Measurements from ENCODE around the gene ACTR1B. TPM values are rescaled to one million over a fixed set of nuclear protein-coding genes. Genes with fewer than 3 reads are reported as not detected.

The ACTR1B gene
- total RNA-seq, 1 experiment from 2014 or later: 33.8 TPM

GRCh38 chr2:97703741-97704140 is 39.9 kb upstream of the ACTR1B start:
- no peak overlapping the region for H3K4me3 Mint-ChIP-seq

More at GRCh38 chr2:97703741-97704140, 39.9 kb upstream of the ACTR1B start:
- Mint-ChIP-seq H3K36me3 (ENCODE audit: insufficient read depth in 1 of 3, low read depth in 3 of 3) (no peaks in the 10 kb centered on the region), H3K9me3 (no peaks in the 10 kb centered on the region; a peak in 1 of 5 replicates), H3K27me3 (ENCODE audit: low read depth) (peaks cover 6% of the 10 kb centered on the region), H3K27ac (no peak overlapping the region), H3K4me1 (peaks cover 3 to 7% of the 10 kb centered on the region in 2 experiments)
- H4K5ac ChIP-seq (ENCODE audit: insufficient read length, low read depth, low read length): no peak overlapping the region
- no peak overlapping the region for H3K9ac ChIP-seq (ENCODE audit: extremely low read depth, insufficient read length, low read length)
- H2AFZ ChIP-seq (ENCODE audit: low read length): no peak overlapping the region
- H3T11ph ChIP-seq (ENCODE audit: low read length): no peak overlapping the region
- no peak overlapping the region for H3K4me2 ChIP-seq (ENCODE audit: insufficient read depth, insufficient read length, low read length)
- H3K79me2 ChIP-seq (ENCODE audit: insufficient read depth, low read length): no peaks in the 10 kb centered on the region
- no peak overlapping the region for H4K8ac ChIP-seq (replicated peaks; ENCODE audit: insufficient read length, low read depth, low read length)
- WGBS (ENCODE audit: extremely low coverage, insufficient read length, low lambda C conversion rate): no CpG with 5 or more reads among the region's 3 CpGs
- no peak overlapping the region for H2BK20ac ChIP-seq (ENCODE audit: low read depth, low read length, poor library complexity, severe bottlenecking)
- H3K9me3 ChIP-seq (ENCODE audit: control insufficient read depth, low read depth, low read length): no peaks in the 10 kb centered on the region
- H3K27me3 ChIP-seq (ENCODE audit: insufficient read depth, low read length): no peaks in the 10 kb centered on the region
- no peak overlapping the region for H2AK5ac ChIP-seq (ENCODE audit: insufficient read length, low read length)
- H3K18ac ChIP-seq (ENCODE audit: insufficient read length, low read depth, low read length): no peak overlapping the region
- no peaks in the 10 kb centered on the region for H3K79me1 ChIP-seq (ENCODE audit: insufficient read depth, low read depth, low read length, poor library complexity, severe bottlenecking)
- H3K27ac ChIP-seq (ENCODE audit: insufficient read length, low read depth, low read length): no peak overlapping the region
- DNase-seq: no peak
- no peak overlapping the region for H2BK15ac ChIP-seq (ENCODE audit: low read depth, low read length)
- no peaks in the 10 kb centered on the region for H3K23me2 ChIP-seq (ENCODE audit: insufficient read length, low read depth, low read length, poor library complexity, severe bottlenecking)
- H3K14ac ChIP-seq (ENCODE audit: insufficient read depth, low read length): no peak overlapping the region
- H4K91ac ChIP-seq (ENCODE audit: insufficient read length, low read depth, low read length): no peak overlapping the region
- H3K4ac ChIP-seq (ENCODE audit: low read depth, low read length): no peak overlapping the region
- H2BK5ac ChIP-seq (ENCODE audit: insufficient read length, low read length): no peak overlapping the region
- no peak overlapping the region for H2BK120ac ChIP-seq (ENCODE audit: low read depth, low read length, poor library complexity, severe bottlenecking)
- H3K4me1 ChIP-seq (ENCODE audit: insufficient read depth, low read length): no peaks in the 10 kb centered on the region
- H2BK12ac ChIP-seq (ENCODE audit: insufficient read length, low read depth, low read length): no peak overlapping the region
- H3K56ac ChIP-seq (ENCODE audit: insufficient read length, low read depth, low read length): no peak overlapping the region
- TF ChIP-seq CTCF (conservative IDR thresholded peaks at IDR 0.05): no peak
- H3K23ac ChIP-seq (ENCODE audit: insufficient read length, low read depth, low read length): no peak overlapping the region
- H4K20me1 ChIP-seq (ENCODE audit: control insufficient read depth, insufficient read depth, insufficient read length): no peaks in the 10 kb centered on the region
